Middle frontal gyrus (tissue), 1 donor: Measurements from ENCODE around the gene KIAA1549.
A peak's percentile ranks its signal among the peaks of the same experiment; 100 is the strongest.
"Not testable (repeated sequence)": the region's sequence is repeated elsewhere in the genome, so short reads cannot be mapped to it uniquely, and the experiment has no call there.

Experiments used
- DNase-seq: peaks from one replicate; pipeline ENCODE4 v3.0.0-alpha.2; 2015; ENCODE audit warnings: low spot score; ENCODE audit errors: extremely low spot score

KIAA1549 gene

DNA sequence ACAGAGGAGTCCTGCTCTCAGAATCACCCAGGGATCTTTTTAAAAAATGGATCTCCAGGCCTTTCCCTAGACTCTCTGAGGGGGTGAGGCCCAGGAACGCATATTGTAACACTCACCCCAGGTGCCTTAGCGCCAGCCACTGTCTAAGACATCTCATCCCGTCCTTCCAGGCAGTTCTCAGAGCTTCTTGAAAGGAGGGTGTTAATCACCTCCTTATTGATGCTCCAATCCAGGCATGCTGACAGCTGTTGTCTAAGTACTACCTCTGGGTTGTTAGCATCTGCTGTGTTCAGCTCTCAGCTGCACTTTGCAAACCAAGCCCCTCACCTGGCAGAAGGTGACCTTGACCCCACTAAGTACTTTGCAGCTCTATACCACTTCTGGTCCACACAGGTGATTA, 36.0 kb downstream of the KIAA1549 start:
- DNase-seq: no peak

GRCh38 chr7:138944592-138944991, 36.6 kb downstream of the KIAA1549 start:
- no peak for DNase-seq

DNA sequence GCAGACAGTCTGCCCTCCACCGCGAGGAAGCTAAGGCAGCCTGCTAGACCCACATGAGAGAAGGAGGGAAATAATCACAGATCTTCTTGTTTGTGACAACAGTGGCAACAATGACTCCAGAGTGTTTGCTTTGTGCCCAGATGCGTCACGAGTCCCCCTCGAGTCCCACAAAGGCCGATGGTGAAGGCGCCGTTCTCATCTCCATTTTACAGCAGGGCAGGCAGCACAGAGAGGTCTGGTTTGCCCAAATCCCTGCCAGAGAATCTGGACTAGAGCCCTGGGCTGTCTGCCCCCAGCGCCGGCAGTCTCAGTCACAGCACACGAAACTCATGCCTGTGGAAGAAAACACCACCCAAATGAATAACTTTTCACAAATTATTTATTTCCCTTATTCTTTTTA, 38.1 kb downstream of the KIAA1549 start:
- DNase-seq: no peak

GRCh38 chr7:138941545-138941944, 39.6 kb downstream of the KIAA1549 start:
- DNase-seq: no peak

- not testable (repeated sequence) for DNase-seq
These were observed 40.6 kb downstream of the KIAA1549 start for GRCh38 chr7:138940602-138941001.

GRCh38 chr7:138937484-138937883, 43.7 kb downstream of the KIAA1549 start:
- DNase-seq: no peak

GRCh38 chr7:138935465-138936011, 45.7 kb downstream of the KIAA1549 start:
- DNase-seq: no peak

DNA sequence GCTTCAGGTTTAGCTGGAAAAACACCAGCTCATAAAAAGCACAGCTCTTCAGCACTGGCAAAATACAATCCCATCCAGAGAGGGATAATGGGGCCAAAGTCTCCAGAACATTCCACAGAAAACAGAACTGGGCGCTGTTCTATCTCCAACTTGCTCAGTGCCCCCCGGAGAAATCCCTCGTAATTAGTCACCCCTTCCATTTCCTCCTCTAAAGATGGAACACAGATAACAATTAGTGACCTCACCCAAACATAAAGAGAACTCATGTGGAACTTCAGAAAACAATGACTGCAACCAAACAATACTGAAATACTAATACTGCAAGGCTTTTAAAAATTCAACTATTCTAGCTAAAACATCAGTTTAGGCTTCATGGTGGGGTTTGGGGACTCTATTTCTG, 46.3 kb downstream of the KIAA1549 start:
- no peak for DNase-seq

DNA sequence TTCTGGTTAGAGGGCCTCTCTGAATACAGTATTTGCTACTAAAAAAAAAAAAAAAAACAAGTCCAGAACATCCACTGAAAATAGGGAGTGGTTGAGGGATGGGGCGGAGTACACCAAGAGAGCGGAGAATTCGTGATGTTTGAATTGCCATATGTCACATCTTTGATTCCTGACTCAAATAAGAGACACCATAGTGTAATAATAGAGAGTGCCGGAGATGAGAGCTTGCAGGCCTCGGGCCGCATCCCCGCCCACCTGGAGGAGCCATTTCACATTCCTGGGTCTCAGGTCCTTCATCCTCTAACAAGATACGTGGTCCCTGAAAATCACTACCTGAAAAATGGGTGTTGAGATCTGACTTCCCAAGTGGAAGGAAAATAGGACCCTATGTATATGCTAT, 46.8 kb downstream of the KIAA1549 start:
- no peak for DNase-seq

DNA sequence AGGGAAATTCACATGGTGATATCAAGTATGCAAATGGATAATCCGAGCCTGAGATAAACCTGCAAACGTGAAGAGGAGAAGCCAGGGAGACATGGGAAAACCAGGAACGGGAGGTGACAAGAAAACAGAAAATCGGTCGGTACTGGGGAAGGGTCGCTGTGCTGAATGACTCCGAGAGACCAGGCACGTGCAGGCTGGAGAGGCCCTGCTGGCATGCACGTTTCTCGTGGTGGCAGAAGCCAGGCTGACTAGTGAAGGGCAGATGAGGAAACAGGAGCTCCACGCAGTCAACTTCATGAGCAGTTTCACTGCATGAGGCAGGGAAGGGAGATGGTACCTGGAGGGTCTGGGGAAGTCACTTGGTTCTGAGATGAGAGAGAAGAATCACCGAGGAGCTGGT, 48.3 kb downstream of the KIAA1549 start:
- no peak for DNase-seq

DNA sequence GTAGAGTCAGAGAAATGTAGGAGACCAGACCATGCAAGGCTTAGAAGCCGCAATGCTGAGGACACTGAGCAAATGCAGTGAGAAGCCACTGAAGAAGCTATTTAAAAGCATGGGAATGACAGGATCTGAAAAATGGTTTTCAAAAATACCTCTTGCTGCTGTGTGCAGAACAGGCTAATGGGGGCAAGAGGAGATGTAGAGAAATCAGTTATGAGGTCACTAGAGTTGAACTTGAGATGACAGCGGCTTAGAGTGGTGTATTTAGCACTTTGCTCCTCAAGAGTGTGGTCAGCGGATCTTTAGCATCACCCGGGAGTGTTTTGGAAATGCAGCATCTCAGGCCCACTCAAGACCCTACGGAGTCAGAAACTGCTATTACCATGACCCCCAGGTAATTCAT, 48.8 kb downstream of the KIAA1549 start:
- no peak for DNase-seq

DNA sequence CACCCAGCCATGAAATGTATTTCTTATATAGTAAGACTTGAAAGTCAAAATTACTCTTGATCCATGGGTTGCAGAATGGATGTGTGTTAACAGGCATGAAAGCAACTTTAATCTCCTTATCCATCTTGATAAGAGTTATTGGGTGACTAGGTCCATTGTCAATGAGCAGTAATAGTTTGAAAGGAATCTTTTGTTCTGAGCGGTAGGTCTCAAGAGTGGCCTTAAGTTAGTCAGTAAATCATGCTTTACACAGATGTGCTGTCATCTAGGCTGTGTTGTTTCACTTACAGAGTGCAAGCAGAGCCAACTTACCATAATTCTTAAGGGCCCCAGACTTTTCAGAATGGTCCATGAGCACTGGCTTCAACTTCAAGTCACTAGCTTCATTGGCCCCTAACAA, 51.2 kb downstream of the KIAA1549 start:
- no peak for DNase-seq

DNA sequence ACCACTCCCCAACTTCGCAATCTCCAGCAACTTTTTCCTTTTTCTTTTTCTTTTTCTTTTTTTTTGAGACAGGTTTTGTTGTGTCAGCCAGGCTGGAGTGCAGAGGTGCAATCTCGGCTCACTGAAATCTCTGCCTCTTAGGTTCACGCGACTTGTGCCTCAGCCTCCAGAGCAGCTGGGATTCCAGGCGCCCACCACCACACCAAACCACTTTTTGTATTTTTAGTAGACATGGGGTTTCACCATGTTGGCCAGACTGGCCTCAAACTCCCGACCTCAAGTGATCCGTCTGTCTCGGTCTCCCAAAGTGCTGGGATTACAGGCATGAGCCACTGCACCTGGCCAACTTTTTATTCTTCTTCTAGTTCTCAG, 55.0 kb downstream of the KIAA1549 start:
- DNase-seq: no peak

- DNase-seq: no peak
These were observed 56.5 kb downstream of the KIAA1549 start for GRCh38 chr7:138924501-138925225.

- DNase-seq: no peak
These were observed 59.9 kb downstream of the KIAA1549 start for GRCh38 chr7:138921277-138921676.

GRCh38 chr7:138919911-138920310, 61.3 kb downstream of the KIAA1549 start:
- no peak for DNase-seq

- no peak for DNase-seq
These were observed 62.0 kb downstream of the KIAA1549 start for GRCh38 chr7:138919216-138919615.

DNA sequence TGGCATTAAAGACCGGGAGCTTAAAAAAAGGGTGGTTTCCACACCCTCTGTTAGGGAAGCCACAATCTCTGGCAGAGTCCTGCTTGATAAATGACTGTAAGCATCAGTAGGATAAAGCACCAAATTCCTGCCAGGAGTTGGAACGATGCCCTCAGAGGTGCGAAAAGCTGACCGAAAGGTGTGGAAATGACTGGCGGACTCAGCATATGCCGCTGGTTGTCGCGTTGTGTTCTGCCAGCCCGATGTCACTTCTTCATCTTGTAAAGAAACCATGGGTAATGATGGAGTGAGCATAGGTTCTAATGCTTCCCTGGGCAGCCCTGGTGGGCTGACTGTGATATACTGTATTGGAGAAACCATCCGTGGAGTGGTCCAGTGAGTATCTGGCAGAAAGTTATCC, 62.4 kb downstream of the KIAA1549 start:
- DNase-seq: peak; percentile 37

DNA sequence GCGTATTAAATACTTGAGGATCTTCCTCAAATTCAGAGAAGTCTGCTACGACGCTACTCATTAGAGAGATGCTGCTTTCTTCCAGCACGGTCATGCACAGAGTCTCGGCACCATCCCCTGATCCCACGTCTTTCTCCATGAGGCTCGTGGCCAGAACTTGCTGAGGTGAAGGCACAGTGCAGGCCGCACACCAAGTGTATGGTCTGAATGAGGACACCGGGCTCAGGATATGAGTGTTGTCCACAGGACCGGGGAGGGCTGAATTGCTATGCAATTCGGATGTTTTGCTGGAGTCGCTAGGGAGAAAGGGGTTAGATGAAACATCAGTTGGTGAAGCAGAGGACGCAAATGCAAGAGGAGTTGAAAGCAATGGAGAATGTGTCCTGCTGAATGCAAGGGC, 63.0 kb downstream of the KIAA1549 start:
- no peak for DNase-seq

GRCh38 chr7:138917771-138918170, 63.4 kb downstream of the KIAA1549 start:
- no peak for DNase-seq

- DNase-seq: no peak
These were observed 64.5 kb downstream of the KIAA1549 start for GRCh38 chr7:138916731-138917130.

- no peak for DNase-seq
These were observed 64.9 kb downstream of the KIAA1549 start for GRCh38 chr7:138916275-138916674.

- no peak for DNase-seq
These were observed 67.4 kb downstream of the KIAA1549 start for GRCh38 chr7:138913783-138914182.
